ENCODE data around the gene JAKMIP2. TPM values are rescaled to one million over a fixed set of nuclear protein-coding genes. Genes with fewer than 3 reads are reported as not detected.

The JAKMIP2 gene
- total and polyA plus RNA-seq, 2 experiments from 2014 or later: 1.4 to 4.3 TPM

DNA sequence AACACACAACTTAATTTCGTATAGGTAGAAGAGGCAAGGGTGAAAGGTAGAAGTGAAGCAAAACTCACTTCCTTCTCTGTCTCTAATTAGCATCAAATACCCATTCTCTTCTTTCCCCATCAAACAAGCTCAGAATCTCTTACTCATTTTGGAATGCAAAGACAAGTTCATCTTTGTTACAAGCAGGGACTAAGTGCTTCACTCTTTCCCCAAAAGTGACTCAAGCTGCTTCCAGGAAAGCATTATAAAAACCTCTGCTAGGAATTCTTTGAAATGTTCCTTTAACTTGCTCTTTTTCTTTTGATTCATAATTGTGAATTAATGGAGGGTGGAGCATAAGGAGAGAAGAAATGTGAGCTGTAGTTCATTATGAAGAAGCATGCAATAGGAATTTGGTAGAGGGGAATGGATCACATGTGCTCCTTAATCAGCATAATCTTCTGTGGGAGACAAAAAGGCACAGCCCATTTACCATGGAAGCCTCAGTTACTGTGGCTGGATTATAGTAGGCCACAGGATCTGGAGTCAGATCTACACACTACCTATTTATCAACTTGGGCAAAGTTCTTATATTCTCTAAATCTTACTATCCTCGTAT, 163.1 kb downstream of the JAKMIP2 start:
- no peaks in the 10 kb centered on the region for H3K9me2 ChIP-seq (replicated peaks; ENCODE audit: insufficient read depth)
- H3K4me2 ChIP-seq: no peak overlapping the region
- no peaks in the 10 kb centered on the region for H4K20me1 ChIP-seq (ENCODE audit: insufficient read depth, poor library complexity, severe bottlenecking)
- WGBS (ENCODE audit: low lambda C conversion rate, missing lambda C conversion rate): 85% methylated on average over 2 of the region's 2 CpGs
- H3K36me3 ChIP-seq (replicated peaks; ENCODE audit: insufficient read depth, low read depth): no peaks in the 10 kb centered on the region
- TF ChIP-seq EZH2phosphoT487 (IDR thresholded peaks at IDR 0.05; ENCODE audit: low read depth, severe bottlenecking, unreplicated experiment): no peak
- no peak for TF ChIP-seq EZH2 (IDR thresholded peaks at IDR 0.05; ENCODE audit: borderline replicate concordance)
- TF ChIP-seq, protein P1, sequence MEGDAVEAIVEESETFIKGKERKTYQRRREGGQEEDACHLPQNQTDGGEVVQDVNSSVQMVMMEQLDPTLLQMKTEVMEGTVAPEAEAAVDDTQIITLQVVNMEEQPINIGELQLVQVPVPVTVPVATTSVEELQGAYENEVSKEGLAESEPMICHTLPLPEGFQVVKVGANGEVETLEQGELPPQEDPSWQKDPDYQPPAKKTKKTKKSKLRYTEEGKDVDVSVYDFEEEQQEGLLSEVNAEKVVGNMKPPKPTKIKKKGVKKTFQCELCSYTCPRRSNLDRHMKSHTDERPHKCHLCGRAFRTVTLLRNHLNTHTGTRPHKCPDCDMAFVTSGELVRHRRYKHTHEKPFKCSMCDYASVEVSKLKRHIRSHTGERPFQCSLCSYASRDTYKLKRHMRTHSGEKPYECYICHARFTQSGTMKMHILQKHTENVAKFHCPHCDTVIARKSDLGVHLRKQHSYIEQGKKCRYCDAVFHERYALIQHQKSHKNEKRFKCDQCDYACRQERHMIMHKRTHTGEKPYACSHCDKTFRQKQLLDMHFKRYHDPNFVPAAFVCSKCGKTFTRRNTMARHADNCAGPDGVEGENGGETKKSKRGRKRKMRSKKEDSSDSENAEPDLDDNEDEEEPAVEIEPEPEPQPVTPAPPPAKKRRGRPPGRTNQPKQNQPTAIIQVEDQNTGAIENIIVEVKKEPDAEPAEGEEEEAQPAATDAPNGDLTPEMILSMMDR (IDR thresholded peaks at IDR 0.05; ENCODE audit: poor library complexity): no peak
- no peak overlapping the region for H3K4me3 ChIP-seq
- no peaks in the 10 kb centered on the region for H3K79me2 ChIP-seq
- H3K4me1 ChIP-seq (ENCODE audit: insufficient read depth): peaks cover 5% of the 10 kb centered on the region
- H3K9me3 ChIP-seq (ENCODE audit: low read depth): no peaks in the 10 kb centered on the region
- no peak overlapping the region for H2AFZ ChIP-seq
- H3K27me3 ChIP-seq: no peaks in the 10 kb centered on the region
- no peak overlapping the region for H3K27ac ChIP-seq
- no peak for DNase-seq (ENCODE audit: low spot score)

GRCh38 chr5:147617711-147618350, 164.7 kb downstream of the JAKMIP2 start:
- TF ChIP-seq, protein P1 (IDR thresholded peaks at IDR 0.05; ENCODE audit: poor library complexity): no peak
- TF ChIP-seq EZH2 (IDR thresholded peaks at IDR 0.05; ENCODE audit: borderline replicate concordance) (no peak), EZH2phosphoT487 (IDR thresholded peaks at IDR 0.05; ENCODE audit: low read depth, severe bottlenecking, unreplicated experiment) (no peak)
- Histone ChIP-seq H3K4me3 (no peak overlapping the region), H3K79me2 (no peaks in the 10 kb centered on the region), H2AFZ (no peak overlapping the region), H3K9me2 (replicated peaks; ENCODE audit: insufficient read depth) (no peaks in the 10 kb centered on the region), H3K4me2 (peak overlapping the region; percentile 19), H3K4me1 (ENCODE audit: insufficient read depth) (peaks cover 5% of the 10 kb centered on the region), H3K27me3 (no peaks in the 10 kb centered on the region), H3K36me3 (replicated peaks; ENCODE audit: insufficient read depth, low read depth) (no peaks in the 10 kb centered on the region), H4K20me1 (ENCODE audit: insufficient read depth, poor library complexity, severe bottlenecking) (no peaks in the 10 kb centered on the region), H3K27ac (peak overlapping the region; percentile 8), H3K9me3 (ENCODE audit: low read depth) (no peaks in the 10 kb centered on the region)
- WGBS (ENCODE audit: low lambda C conversion rate, missing lambda C conversion rate): 71% methylated on average over 6 of the region's 6 CpGs
- DNase-seq (ENCODE audit: low spot score): peak; percentile 23

DNA sequence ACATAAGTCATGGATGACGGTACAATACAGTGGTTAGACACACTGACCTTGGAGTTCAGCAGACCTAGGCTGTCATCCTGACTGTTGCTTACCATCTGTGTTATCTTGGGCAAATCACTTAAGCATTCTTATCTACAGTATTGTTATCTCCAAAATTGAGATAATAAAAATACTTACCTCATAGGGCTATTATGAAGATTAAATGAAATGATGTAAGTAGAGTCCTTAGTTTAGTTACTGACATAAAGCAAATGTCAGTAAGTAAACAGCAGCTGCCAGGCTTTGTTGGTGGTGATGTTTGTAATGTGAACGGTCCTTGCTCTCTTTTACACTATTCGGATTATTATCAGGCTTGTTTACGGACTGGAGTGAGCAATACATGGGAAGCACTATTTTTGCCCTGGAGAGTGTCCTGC, 165.3 kb downstream of the JAKMIP2 start:
- TF ChIP-seq EZH2phosphoT487 (IDR thresholded peaks at IDR 0.05; ENCODE audit: low read depth, severe bottlenecking, unreplicated experiment): no peak
- TF ChIP-seq, protein P1 (IDR thresholded peaks at IDR 0.05; ENCODE audit: poor library complexity): no peak
- TF ChIP-seq EZH2 (IDR thresholded peaks at IDR 0.05; ENCODE audit: borderline replicate concordance): no peak
- Histone ChIP-seq H3K4me3 (no peak overlapping the region), H3K27me3 (no peaks in the 10 kb centered on the region), H3K36me3 (replicated peaks; ENCODE audit: insufficient read depth, low read depth) (no peaks in the 10 kb centered on the region), H3K79me2 (no peaks in the 10 kb centered on the region), H3K9me3 (ENCODE audit: low read depth) (no peaks in the 10 kb centered on the region), H3K4me1 (ENCODE audit: insufficient read depth) (peaks cover 5% of the 10 kb centered on the region), H2AFZ (no peak overlapping the region), H3K9me2 (replicated peaks; ENCODE audit: insufficient read depth) (no peaks in the 10 kb centered on the region), H4K20me1 (ENCODE audit: insufficient read depth, poor library complexity, severe bottlenecking) (no peaks in the 10 kb centered on the region), H3K27ac (peak overlapping the region; percentile 49), H3K4me2 (peak overlapping the region; percentile 19)
- peak; percentile 6 for DNase-seq (ENCODE audit: low spot score)
- 43% methylated on average over 4 of the region's 4 CpGs for WGBS (ENCODE audit: low lambda C conversion rate, missing lambda C conversion rate)

Data from hepatocyte (in vitro differentiated cells).